GM12874 (cell line): ENCODE data around the gene CTNND2.

Experiments used
- CTCF ChIP-seq: IDR thresholded peaks from 2 replicates; pipeline ENCODE4 v1.5.1; 2011; ENCODE audit warnings: low read depth, mild to moderate bottlenecking, control low read depth, low read length, moderate library complexity; ENCODE audit not compliant: insufficient read depth

The CTNND2 gene

DNA sequence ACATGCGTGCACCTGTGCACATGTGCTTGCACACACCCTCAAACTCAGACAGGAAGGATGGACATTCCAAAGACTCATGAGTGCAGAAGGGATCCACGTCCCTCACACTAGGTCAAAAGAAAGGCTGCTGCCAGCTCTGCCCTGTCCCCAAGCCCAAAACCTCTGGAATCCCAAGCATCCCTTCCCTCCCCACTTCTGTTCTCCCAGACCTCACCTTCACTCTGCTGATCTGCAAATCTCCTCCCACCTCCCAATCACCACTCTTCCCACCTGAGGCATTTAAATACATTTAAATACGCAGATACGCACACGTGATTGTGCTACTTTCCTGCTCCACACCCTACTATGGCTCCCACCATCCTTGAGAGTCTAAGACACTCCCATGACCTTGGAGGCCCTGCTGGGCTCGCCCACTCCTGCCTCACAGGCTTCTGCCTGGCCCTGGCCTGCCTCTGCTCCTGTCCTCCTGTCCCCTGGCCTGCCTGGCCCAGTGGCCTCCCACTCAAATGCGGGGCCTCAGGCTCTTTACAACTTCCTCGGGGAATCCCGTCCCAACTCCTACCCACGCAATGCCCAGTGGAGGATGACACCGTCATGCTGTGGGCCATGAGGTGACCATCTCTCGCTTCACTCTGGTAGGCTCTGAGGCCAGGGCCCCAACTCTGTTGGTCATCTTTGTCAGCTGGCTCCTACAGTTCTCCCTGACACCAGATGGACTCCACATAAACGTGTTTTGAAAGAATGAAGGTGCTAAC, 664.8 kb downstream of the CTNND2 start:
- no peak for TF ChIP-seq CTCF

DNA sequence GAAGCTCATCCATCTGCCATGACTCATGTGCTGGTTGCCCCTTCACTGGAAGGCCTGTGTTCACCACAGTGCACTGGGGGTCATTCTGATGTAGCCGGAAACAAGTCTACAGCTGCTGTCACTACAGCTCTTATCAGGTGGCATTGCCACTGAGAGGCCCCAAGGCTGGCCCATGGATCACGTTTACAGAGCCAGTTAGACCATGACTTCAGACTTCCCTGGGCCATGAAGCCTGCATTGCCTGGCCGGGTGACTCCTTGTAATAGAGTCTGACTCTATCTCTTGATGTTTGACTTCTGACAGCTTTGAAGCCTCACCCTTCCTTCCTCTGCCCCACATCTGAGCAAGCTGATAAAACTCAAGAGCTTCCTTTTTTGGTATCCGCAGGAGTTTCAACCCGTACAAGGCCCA, 669.7 kb downstream of the CTNND2 start:
- TF ChIP-seq CTCF, result no peak

DNA sequence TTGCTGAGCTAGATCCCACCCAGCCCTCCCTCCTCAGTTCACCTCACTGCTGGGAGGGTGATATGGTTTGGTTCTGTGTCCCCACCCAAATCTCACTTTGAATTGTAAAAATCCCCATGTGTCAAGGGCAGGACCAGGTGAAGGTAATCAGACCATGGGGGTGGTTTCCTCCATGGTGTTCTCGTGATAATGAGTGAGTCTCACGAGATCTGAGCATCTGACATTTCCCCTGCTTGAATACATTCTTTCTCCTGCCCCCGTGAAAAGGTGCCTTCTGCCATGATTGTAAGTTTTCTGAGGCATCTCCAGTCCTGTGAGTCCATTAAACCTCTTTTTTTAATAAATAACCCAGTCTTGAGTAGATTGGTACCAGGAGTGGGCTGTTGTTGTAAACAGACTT, 673.4 kb downstream of the CTNND2 start:
- TF ChIP-seq CTCF, result no peak

- TF ChIP-seq CTCF, result no peak
These were observed 677.2 kb downstream of the CTNND2 start for GRCh38 chr5:11227064-11227463.

GRCh38 chr5:11224436-11225187, 679.6 kb downstream of the CTNND2 start:
- no peak for TF ChIP-seq CTCF

- TF ChIP-seq CTCF, result no peak
These were observed 682.1 kb downstream of the CTNND2 start for GRCh38 chr5:11222169-11222568.

DNA sequence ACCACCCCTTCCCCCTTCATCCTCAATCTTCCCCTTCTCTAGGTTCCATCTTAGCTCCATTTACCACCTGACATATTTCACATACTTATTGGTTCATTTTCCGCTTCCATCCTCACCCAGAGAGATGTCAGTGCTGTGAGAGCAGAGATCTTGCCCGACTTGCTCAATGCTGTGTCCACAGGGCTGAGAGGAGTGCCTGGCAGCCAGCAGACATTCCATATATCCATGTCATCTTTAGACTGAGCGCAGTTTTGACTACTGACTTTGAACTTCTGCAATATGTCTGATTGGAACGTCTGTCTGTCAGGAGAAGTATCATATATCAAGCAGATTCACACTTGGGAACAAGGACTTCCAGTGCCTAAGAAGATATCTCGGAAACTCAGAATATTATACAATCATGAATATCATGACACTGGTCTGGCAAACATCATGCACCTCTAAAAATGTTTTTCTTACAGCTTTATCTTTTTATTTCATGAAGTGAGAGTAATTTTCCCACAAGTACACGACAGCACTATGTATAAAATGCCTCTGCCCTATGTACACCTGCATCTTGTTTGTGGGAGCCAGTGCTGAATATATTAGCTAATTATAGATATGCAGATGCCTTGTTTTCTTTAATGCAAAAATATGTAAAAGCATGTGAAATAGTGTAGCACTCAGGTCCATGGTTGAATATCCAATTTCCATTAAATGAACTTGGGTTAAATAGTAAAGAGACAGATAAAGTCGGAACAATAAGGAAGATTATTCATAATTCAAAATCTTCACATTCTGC, 689.2 kb downstream of the CTNND2 start:
- no peak for TF ChIP-seq CTCF
